ENCODE results near the gene MAPKAPK2. TPM values are rescaled to one million over a fixed set of nuclear protein-coding genes. Genes with fewer than 3 reads are reported as not detected.

Gene MAPKAPK2
- polyA plus RNA-seq, 3 donors, result 1.6 to 56.9 (median 2.2) TPM

DNA sequence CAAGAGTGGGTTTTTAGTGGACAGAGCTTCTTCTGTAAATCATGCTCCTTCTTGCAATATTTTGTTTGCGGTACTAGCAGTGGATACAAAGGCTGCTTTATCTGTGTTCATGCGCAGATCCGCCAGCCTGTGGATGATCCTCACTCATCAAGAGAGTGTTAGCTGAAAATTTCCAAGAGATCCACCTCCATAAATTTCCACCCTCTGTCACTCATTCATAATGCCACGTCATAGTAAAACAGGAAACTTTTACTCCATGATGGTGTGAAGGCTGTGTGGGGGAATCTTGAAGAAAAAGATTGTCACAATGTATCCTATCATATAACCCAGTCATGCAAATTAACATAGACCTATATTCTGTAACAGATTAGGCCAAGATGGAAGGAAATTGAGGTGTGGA lies 4.4 kb upstream of the MAPKAPK2 start:
- H3K36me3 Mint-ChIP-seq, result peaks cover 4 to 7% of the 10 kb centered on the region in 2 donors

DNA sequence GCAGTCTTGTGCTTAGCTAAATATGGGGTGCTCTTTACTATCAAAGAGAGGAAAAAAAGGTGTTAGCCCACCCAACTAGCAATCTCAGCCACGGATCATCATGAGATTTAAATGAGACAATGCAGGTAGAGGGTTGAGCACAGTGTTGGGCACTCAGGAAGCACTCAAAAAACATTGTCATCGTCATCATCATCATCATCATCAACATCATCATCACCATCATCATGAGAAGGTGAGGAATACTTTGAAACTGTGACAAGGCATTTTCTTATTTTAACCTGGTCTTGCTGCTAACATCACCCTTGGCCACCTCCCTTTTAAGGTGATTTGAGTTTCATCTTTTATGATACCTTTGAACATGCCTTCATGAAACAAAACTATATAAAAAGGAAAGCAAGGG lies 3.3 kb upstream of the MAPKAPK2 start:
- Mint-ChIP-seq H3K4me1 (peaks cover 35% of the 10 kb centered on the region), H3K36me3 (peaks cover 0 to 2% of the 10 kb centered on the region in 2 donors), H3K27me3 (ENCODE audit: low read depth in 3 of 3) (peaks cover 8 to 11% (median 10%) of the 10 kb centered on the region in 3 donors)

More for the DNA sequence above, 4.4 kb upstream of the MAPKAPK2 start:
- Mint-ChIP-seq H3K27me3 (ENCODE audit: low read depth in 3 of 3) (peaks cover 11 to 18% (median 14%) of the 10 kb centered on the region in 3 donors), H3K4me3 (no peak overlapping the region), H3K9me3 (peaks cover 0 to 2% (median 0%) of the 10 kb centered on the region in 7 donors), H3K27ac (peak overlapping the region in 5 of 7 donors; percentile 4 to 94 (median 88)), H3K4me1 (peaks cover 32% of the 10 kb centered on the region)
- H3K79me2 ChIP-seq (ENCODE audit: insufficient read depth, low read length), result peaks cover 2% of the 10 kb centered on the region
- intact Hi-C loops (cut with micrococcal nuclease), result no loop called here
- no CpG with 5 or more reads among the region's 4 CpGs for WGBS (ENCODE audit: insufficient coverage)
- peak overlapping the region; percentile 45 for H3K4me2 ChIP-seq (replicated peaks; ENCODE audit: extremely low read depth, low read length, poor library complexity, severe bottlenecking)
- no peak overlapping the region for H3K27ac ChIP-seq (ENCODE audit: low read depth in 1 of 2, low read length in 2 of 2)
- H3K36me3 ChIP-seq (replicated peaks in 1 of 2; ENCODE audit: control insufficient read depth in 1 of 2, insufficient read depth in 2 of 2, low read length in 2 of 2), result no peaks in the 10 kb centered on the region
- H4K20me1 ChIP-seq (ENCODE audit: insufficient read depth, low read length), result peaks cover 40% of the 10 kb centered on the region
- DNase-seq, result peak in 1 of 3 donors; percentile 65
- H2AFZ ChIP-seq (ENCODE audit: insufficient read depth, low read depth, low read length, poor library complexity, severe bottlenecking), result no peak overlapping the region
- TF ChIP-seq, protein P1, sequence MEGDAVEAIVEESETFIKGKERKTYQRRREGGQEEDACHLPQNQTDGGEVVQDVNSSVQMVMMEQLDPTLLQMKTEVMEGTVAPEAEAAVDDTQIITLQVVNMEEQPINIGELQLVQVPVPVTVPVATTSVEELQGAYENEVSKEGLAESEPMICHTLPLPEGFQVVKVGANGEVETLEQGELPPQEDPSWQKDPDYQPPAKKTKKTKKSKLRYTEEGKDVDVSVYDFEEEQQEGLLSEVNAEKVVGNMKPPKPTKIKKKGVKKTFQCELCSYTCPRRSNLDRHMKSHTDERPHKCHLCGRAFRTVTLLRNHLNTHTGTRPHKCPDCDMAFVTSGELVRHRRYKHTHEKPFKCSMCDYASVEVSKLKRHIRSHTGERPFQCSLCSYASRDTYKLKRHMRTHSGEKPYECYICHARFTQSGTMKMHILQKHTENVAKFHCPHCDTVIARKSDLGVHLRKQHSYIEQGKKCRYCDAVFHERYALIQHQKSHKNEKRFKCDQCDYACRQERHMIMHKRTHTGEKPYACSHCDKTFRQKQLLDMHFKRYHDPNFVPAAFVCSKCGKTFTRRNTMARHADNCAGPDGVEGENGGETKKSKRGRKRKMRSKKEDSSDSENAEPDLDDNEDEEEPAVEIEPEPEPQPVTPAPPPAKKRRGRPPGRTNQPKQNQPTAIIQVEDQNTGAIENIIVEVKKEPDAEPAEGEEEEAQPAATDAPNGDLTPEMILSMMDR (IDR thresholded peaks at IDR 0.05), result no peak
- H3K4me3 ChIP-seq (replicated peaks in 1 of 3; ENCODE audit: low read depth in 2 of 3, low read length in 3 of 3), result no peak overlapping the region
- H3K4me1 ChIP-seq (ENCODE audit: control insufficient read depth in 1 of 2, insufficient read depth in 2 of 2, low read length in 2 of 2), result peaks cover 31 to 37% of the 10 kb centered on the region in 2 donors
- no peaks in the 10 kb centered on the region for H3K9me3 ChIP-seq (replicated peaks in 1 of 2; ENCODE audit: control insufficient read depth in 1 of 2, insufficient read depth in 1 of 2, low read length in 2 of 2)
- no peak overlapping the region for H3K9ac ChIP-seq (ENCODE audit: insufficient read depth, low read length, poor library complexity, severe bottlenecking)
- peaks cover 0 to 4% of the 10 kb centered on the region in 2 donors for H3K27me3 ChIP-seq (ENCODE audit: control insufficient read depth in 2 of 2, insufficient read depth in 2 of 2, low read length in 2 of 2)

More for the DNA sequence above, 3.3 kb upstream of the MAPKAPK2 start:
- Histone ChIP-seq H3K27me3 (ENCODE audit: control insufficient read depth in 2 of 2, insufficient read depth in 2 of 2, low read length in 2 of 2) (no peaks in the 10 kb centered on the region), H3K9me3 (replicated peaks in 1 of 2; ENCODE audit: control insufficient read depth in 1 of 2, insufficient read depth in 1 of 2, low read length in 2 of 2) (no peaks in the 10 kb centered on the region), H3K4me1 (ENCODE audit: control insufficient read depth in 1 of 2, insufficient read depth in 2 of 2, low read length in 2 of 2) (peaks cover 34 to 42% of the 10 kb centered on the region in 2 donors), H3K4me2 (replicated peaks; ENCODE audit: extremely low read depth, low read length, poor library complexity, severe bottlenecking) (no peak overlapping the region), H3K36me3 (replicated peaks in 1 of 2; ENCODE audit: control insufficient read depth in 1 of 2, insufficient read depth in 2 of 2, low read length in 2 of 2) (no peaks in the 10 kb centered on the region), H3K4me3 (replicated peaks in 1 of 3; ENCODE audit: low read depth in 2 of 3, low read length in 3 of 3) (no peak overlapping the region), H3K27ac (ENCODE audit: low read depth in 1 of 2, low read length in 2 of 2) (no peak overlapping the region), H3K9ac (ENCODE audit: insufficient read depth, low read length, poor library complexity, severe bottlenecking) (no peak overlapping the region), H4K20me1 (ENCODE audit: insufficient read depth, low read length) (peaks cover 44% of the 10 kb centered on the region), H2AFZ (ENCODE audit: insufficient read depth, low read depth, low read length, poor library complexity, severe bottlenecking) (no peak overlapping the region), H3K79me2 (ENCODE audit: insufficient read depth, low read length) (peaks cover 7% of the 10 kb centered on the region)
- WGBS (ENCODE audit: insufficient coverage), result no CpG with 5 or more reads among the region's 2 CpGs
- H3K9me3 Mint-ChIP-seq, result peaks cover 0 to 2% (median 0%) of the 10 kb centered on the region in 7 donors
- no peak overlapping the region for H3K4me3 Mint-ChIP-seq
- no peak overlapping the region for H3K27ac Mint-ChIP-seq
- TF ChIP-seq, protein P1 (IDR thresholded peaks at IDR 0.05), result no peak
- no peak for DNase-seq
- intact Hi-C loops (cut with micrococcal nuclease), result no loop called here

Measured in CD14-positive monocyte (primary cell).